Erythroblast (primary cell): Measurements from ENCODE around the gene POU6F1.

Source experiments
- GATA1 ChIP-seq: IDR thresholded peaks from 2 replicates; pipeline ENCODE4 v1.6.1; 2011; ENCODE audit warnings: low read depth, mild to moderate bottlenecking, control low read depth, low read length, moderate library complexity
- POLR2A ChIP-seq: IDR thresholded peaks from 2 replicates; pipeline ENCODE4 v1.6.1; 2011; ENCODE audit warnings: mild to moderate bottlenecking, low read length

- TF ChIP-seq POLR2A (no peak), GATA1 (no peak)
These were observed 25.6 kb downstream of the POU6F1 start for GRCh38 chr12:51192284-51192671.
